HepG2 (cell line): Measurements from ENCODE around the gene ZBTB46. TPM values are rescaled to one million over a fixed set of nuclear protein-coding genes. Genes with fewer than 3 reads are reported as not detected.

Source experiments
- DPF2 ChIP-seq: sonication (generic); formaldehyde crosslinking; IDR thresholded peaks from 2 replicates; pipeline ENCODE4 v1.4.0; 2020; ENCODE audit warnings: mild to moderate bottlenecking, low read depth, missing genetic modification reagents, borderline replicate concordance
- MEIS2 ChIP-seq: sonication (generic); formaldehyde crosslinking; IDR thresholded peaks from 2 replicates; pipeline ENCODE4 v1.9.0; 2021; ENCODE audit warnings: mild to moderate bottlenecking, missing genetic modification reagents
- REPIN1 ChIP-seq: sonication (generic); formaldehyde crosslinking; IDR thresholded peaks from 2 replicates; pipeline ENCODE4 v1.8.0; 2022; ENCODE audit warnings: missing genetic modification reagents, low read depth, mild to moderate bottlenecking, borderline replicate concordance
- TAF1 ChIP-seq: sonication (generic); formaldehyde crosslinking; IDR thresholded peaks from 2 replicates; pipeline ENCODE4 v1.4.0; 2020; ENCODE audit warnings: missing genetic modification reagents
- ZBTB7B ChIP-seq: sonication (generic); formaldehyde crosslinking; IDR thresholded peaks from 2 replicates; pipeline ENCODE4 v1.4.0; 2020; ENCODE audit warnings: missing genetic modification reagents
- ZBTB8A ChIP-seq: sonication (generic); formaldehyde crosslinking; IDR thresholded peaks from 2 replicates; pipeline ENCODE4 v1.4.0; 2020; ENCODE audit warnings: mild to moderate bottlenecking, low read depth, missing genetic modification reagents, borderline replicate concordance
- polyA plus RNA-seq, 8 experiments: library from polyadenylated mRNA; depleted of rRNA in 3 of 8; stranded (reverse) in 7 of 8; unstranded in 1 of 8; fragments of >200 nt; fragmentation: Illumina TruSeq in 4 of 8; extraction: Trizol in 4 of 8; gene quantifications; 2 replicates each; pipeline versions ENCODE4 v1.2.1 to v1.2.3, GENCODE V29; 2011 to 2016; ENCODE audit warnings: low read depth in 4 of 8, missing spikeins in 1 of 8, mixed read lengths in 1 of 8; ENCODE audit not compliant: insufficient read depth in 1 of 8
- total RNA-seq, 5 experiments: library from RNA; depleted of rRNA; stranded (reverse); fragments of >200 nt; fragmentation: Illumina TruSeq; extraction: Trizol; gene quantifications; 2 replicates each; pipeline ENCODE4 v1.2.3, GENCODE V29; 2016; ENCODE audit warnings: low read depth in 1 of 5
- TF ChIP-seq, protein P1 (sequence below): sonication (generic); formaldehyde crosslinking; IDR thresholded peaks from 2 replicates; pipeline ENCODE4 v1.8.1; 2023; ENCODE audit warnings: mild to moderate bottlenecking, moderate library complexity, missing genetic modification reagents
- TF ChIP-seq, protein P2 (sequence below): sonication (generic); formaldehyde crosslinking; IDR thresholded peaks from 2 replicates; pipeline ENCODE4 v1.5.0; 2020; ENCODE audit warnings: mild to moderate bottlenecking, missing genetic modification reagents
- TF ChIP-seq, protein P3 (sequence below): IDR thresholded peaks from 2 replicates; pipeline ENCODE4 v1.6.1; 2012; ENCODE audit warnings: low read depth, low read length, improper control_type of control experiment
- TF ChIP-seq, protein P4 (sequence below): sonication (generic); formaldehyde crosslinking; IDR thresholded peaks from 2 replicates; pipeline ENCODE4 v1.5.1; 2020; ENCODE audit warnings: mild to moderate bottlenecking, missing genetic modification reagents, borderline replicate concordance
- TF ChIP-seq, protein P5 (sequence below): sonication (generic); formaldehyde crosslinking; IDR thresholded peaks from 2 replicates; pipeline ENCODE4 v1.4.0; 2020; ENCODE audit warnings: missing genetic modification reagents

ZBTB46 gene
- total and polyA plus RNA-seq, 2 of the 13 experiments (the other 11 are each of a cell fraction or from before 2014, with no cell fraction given), result 1.6 to 13.5 TPM

DNA sequence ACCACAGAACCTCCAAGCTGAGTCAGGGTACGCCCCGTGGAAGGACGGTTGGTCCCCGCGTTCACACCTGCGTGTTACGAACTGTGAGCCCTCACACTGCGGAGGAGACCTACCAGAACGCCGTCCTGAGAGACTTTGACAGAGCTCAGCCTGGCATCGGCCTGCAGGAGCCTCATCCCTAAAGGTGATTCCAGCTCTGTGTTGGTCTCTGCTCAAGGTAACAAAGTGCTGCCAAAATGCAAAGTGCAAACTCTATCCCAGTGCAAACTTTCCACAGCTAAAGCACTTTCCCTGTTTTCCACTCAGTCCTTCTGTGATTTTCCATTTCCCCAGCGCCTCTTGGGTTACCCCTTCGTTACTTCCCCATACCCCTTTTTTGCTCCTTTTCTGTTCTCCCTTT lies 8.6 kb upstream of the ZBTB46 start (continued):
- TF ChIP-seq REPIN1 (CRISPR knock-in tag), result peak; percentile 34; the same call in 1 of the 2 replicates
- TF ChIP-seq, protein P1, sequence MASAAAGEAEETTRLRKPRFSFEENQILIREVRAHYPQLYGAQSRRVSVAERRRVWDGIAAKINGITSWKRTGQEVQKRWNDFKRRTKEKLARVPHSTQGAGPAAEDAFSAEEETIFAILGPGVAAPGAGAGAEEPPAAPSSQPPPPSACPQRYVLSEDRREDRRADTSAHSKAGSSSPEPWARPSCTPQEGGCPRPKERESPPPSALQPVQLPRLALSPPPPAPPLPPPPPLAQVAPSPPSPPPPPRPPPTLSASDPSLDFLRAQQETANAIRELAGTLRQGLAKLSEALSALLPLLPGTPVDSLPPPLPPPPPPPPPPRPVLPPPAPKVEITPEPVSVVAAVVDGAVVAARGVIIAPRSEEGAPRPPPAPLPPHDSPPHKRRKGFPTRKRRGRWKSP (CRISPR knock-in tag), result peak; percentile 64; the same call in 1 of the 2 replicates
- TF ChIP-seq, protein P2, sequence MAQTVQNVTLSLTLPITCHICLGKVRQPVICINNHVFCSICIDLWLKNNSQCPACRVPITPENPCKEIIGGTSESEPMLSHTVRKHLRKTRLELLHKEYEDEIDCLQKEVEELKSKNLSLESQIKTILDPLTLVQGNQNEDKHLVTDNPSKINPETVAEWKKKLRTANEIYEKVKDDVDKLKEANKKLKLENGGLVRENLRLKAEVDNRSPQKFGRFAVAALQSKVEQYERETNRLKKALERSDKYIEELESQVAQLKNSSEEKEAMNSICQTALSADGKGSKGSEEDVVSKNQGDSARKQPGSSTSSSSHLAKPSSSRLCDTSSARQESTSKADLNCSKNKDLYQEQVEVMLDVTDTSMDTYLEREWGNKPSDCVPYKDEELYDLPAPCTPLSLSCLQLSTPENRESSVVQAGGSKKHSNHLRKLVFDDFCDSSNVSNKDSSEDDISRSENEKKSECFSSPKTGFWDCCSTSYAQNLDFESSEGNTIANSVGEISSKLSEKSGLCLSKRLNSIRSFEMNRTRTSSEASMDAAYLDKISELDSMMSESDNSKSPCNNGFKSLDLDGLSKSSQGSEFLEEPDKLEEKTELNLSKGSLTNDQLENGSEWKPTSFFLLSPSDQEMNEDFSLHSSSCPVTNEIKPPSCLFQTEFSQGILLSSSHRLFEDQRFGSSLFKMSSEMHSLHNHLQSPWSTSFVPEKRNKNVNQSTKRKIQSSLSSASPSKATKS (CRISPR knock-in tag), result no peak
- 0 out of 2 replicates have a peak, but pooled peaks have one; percentile 19 for TF ChIP-seq TAF1 (CRISPR knock-in tag)
- TF ChIP-seq, protein P3, sequence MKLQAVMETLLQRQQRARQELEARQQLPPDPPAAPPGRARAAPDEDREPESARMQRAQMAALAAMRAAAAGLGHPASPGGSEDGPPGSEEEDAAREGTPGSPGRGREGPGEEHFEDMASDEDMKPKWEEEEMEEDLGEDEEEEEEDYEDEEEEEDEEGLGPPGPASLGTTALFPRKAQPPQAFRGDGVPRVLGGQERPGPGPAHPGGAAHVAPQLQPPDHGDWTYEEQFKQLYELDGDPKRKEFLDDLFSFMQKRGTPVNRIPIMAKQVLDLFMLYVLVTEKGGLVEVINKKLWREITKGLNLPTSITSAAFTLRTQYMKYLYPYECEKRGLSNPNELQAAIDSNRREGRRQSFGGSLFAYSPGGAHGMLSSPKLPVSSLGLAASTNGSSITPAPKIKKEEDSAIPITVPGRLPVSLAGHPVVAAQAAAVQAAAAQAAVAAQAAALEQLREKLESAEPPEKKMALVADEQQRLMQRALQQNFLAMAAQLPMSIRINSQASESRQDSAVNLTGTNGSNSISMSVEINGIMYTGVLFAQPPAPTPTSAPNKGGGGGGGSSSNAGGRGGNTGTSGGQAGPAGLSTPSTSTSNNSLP, result no peak
- TF ChIP-seq, protein P4, sequence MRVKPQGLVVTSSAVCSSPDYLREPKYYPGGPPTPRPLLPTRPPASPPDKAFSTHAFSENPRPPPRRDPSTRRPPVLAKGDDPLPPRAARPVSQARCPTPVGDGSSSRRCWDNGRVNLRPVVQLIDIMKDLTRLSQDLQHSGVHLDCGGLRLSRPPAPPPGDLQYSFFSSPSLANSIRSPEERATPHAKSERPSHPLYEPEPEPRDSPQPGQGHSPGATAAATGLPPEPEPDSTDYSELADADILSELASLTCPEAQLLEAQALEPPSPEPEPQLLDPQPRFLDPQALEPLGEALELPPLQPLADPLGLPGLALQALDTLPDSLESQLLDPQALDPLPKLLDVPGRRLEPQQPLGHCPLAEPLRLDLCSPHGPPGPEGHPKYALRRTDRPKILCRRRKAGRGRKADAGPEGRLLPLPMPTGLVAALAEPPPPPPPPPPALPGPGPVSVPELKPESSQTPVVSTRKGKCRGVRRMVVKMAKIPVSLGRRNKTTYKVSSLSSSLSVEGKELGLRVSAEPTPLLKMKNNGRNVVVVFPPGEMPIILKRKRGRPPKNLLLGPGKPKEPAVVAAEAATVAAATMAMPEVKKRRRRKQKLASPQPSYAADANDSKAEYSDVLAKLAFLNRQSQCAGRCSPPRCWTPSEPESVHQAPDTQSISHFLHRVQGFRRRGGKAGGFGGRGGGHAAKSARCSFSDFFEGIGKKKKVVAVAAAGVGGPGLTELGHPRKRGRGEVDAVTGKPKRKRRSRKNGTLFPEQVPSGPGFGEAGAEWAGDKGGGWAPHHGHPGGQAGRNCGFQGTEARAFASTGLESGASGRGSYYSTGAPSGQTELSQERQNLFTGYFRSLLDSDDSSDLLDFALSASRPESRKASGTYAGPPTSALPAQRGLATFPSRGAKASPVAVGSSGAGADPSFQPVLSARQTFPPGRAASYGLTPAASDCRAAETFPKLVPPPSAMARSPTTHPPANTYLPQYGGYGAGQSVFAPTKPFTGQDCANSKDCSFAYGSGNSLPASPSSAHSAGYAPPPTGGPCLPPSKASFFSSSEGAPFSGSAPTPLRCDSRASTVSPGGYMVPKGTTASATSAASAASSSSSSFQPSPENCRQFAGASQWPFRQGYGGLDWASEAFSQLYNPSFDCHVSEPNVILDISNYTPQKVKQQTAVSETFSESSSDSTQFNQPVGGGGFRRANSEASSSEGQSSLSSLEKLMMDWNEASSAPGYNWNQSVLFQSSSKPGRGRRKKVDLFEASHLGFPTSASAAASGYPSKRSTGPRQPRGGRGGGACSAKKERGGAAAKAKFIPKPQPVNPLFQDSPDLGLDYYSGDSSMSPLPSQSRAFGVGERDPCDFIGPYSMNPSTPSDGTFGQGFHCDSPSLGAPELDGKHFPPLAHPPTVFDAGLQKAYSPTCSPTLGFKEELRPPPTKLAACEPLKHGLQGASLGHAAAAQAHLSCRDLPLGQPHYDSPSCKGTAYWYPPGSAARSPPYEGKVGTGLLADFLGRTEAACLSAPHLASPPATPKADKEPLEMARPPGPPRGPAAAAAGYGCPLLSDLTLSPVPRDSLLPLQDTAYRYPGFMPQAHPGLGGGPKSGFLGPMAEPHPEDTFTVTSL (CRISPR knock-in tag), result no peak
- no peak for TF ChIP-seq DPF2 (CRISPR knock-in tag)
- no peak for TF ChIP-seq ZBTB8A (CRISPR knock-in tag)
- TF ChIP-seq MEIS2 (CRISPR knock-in tag), result 0 out of 2 replicates have a peak, but pooled peaks have one; percentile 7
- TF ChIP-seq, protein P5, sequence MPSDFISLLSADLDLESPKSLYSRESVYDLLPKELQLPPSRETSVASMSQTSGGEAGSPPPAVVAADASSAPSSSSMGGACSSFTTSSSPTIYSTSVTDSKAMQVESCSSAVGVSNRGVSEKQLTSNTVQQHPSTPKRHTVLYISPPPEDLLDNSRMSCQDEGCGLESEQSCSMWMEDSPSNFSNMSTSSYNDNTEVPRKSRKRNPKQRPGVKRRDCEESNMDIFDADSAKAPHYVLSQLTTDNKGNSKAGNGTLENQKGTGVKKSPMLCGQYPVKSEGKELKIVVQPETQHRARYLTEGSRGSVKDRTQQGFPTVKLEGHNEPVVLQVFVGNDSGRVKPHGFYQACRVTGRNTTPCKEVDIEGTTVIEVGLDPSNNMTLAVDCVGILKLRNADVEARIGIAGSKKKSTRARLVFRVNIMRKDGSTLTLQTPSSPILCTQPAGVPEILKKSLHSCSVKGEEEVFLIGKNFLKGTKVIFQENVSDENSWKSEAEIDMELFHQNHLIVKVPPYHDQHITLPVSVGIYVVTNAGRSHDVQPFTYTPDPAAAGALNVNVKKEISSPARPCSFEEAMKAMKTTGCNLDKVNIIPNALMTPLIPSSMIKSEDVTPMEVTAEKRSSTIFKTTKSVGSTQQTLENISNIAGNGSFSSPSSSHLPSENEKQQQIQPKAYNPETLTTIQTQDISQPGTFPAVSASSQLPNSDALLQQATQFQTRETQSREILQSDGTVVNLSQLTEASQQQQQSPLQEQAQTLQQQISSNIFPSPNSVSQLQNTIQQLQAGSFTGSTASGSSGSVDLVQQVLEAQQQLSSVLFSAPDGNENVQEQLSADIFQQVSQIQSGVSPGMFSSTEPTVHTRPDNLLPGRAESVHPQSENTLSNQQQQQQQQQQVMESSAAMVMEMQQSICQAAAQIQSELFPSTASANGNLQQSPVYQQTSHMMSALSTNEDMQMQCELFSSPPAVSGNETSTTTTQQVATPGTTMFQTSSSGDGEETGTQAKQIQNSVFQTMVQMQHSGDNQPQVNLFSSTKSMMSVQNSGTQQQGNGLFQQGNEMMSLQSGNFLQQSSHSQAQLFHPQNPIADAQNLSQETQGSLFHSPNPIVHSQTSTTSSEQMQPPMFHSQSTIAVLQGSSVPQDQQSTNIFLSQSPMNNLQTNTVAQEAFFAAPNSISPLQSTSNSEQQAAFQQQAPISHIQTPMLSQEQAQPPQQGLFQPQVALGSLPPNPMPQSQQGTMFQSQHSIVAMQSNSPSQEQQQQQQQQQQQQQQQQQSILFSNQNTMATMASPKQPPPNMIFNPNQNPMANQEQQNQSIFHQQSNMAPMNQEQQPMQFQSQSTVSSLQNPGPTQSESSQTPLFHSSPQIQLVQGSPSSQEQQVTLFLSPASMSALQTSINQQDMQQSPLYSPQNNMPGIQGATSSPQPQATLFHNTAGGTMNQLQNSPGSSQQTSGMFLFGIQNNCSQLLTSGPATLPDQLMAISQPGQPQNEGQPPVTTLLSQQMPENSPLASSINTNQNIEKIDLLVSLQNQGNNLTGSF, result peak; percentile 60; the same call in 1 of the 2 replicates
- TF ChIP-seq ZBTB7B (CRISPR knock-in tag), result no peak
